ENCODE measurements around the gene MTAP.
"Not testable (repeated sequence)": the region's sequence is repeated elsewhere in the genome, so short reads cannot be mapped to it uniquely, and the experiment has no call there.

The MTAP gene

DNA sequence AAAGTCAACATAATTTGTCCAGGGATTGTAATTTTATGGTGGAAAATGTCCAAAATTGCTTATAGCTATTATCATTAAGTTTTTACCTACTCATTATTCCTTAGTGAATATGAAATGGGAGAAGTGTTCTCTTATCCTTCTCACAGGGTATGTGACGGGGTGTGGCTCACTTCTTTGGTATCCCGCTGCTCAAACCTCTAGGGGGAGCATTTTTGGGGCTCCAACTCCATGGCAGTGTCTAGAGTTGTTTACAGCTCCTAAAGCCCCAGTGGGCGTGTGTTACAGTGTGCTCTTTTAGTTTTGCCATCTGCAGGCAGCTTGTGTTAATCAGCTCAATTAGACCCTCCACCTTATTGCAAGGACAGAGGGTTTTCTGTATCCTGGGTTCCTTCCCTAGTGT, 102.3 kb downstream of the MTAP start:
- no peak for DNase-seq
- no peaks in the 10 kb centered on the region for H3K27me3 Mint-ChIP-seq
- no peak overlapping the region for H3K27ac Mint-ChIP-seq
- no peak overlapping the region for H3K4me3 Mint-ChIP-seq
- peaks cover 49 to 51% of the 10 kb centered on the region in 2 donors for H3K9me3 Mint-ChIP-seq
- H3K4me1 Mint-ChIP-seq, result no peaks in the 10 kb centered on the region
- ATAC-seq, result no peak

DNA sequence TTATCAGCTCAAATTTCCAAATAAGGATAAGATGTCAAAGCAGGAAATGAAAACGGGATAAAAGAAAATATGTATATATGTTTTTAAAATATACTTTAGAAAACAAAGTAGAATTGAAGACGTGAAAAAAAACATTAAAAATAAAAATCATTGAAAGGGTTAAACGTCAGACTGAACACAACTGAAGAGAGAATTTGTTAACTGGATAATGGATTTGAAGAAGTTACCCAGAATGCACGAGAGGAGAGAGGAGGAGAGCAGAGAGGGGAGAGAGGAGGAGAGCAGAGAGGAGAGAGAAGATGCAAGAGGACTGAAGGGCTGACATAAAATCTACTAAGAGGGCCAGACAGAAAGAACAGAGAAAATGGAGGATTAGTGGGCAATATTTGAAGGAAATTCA, 103.8 kb downstream of the MTAP start:
- no peaks in the 10 kb centered on the region for H3K27me3 Mint-ChIP-seq
- no peak overlapping the region for H3K27ac Mint-ChIP-seq
- H3K4me1 Mint-ChIP-seq, result no peaks in the 10 kb centered on the region
- ATAC-seq (no peak), DNase-seq (no peak)
- no peak overlapping the region for H3K4me3 Mint-ChIP-seq
- H3K9me3 Mint-ChIP-seq, result peaks cover 43 to 56% of the 10 kb centered on the region in 2 donors

DNA sequence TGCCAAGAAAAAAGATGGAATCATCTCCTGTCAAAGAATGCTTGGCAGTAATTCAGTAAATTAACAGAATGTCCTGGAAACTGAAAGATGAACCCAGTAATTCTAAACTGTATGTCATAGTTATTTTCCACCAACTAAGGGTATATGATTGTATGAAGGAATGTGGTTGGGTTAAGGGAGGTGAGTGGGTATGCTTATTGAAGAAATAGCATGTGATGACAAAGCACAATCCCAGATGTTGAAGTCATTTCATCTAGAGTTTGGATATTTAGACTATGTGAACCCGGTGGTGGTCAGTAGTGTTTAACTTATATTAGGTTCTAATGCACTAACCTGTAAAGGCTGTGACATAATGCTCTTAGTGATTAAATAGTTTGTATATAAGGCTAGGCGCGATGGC, 104.4 kb downstream of the MTAP start:
- DNase-seq, result no peak
- Mint-ChIP-seq H3K4me1 (no peaks in the 10 kb centered on the region), H3K9me3 (peaks cover 49 to 62% of the 10 kb centered on the region in 2 donors), H3K27ac (no peak overlapping the region), H3K27me3 (no peaks in the 10 kb centered on the region), H3K4me3 (no peak overlapping the region)
- no peak for ATAC-seq

DNA sequence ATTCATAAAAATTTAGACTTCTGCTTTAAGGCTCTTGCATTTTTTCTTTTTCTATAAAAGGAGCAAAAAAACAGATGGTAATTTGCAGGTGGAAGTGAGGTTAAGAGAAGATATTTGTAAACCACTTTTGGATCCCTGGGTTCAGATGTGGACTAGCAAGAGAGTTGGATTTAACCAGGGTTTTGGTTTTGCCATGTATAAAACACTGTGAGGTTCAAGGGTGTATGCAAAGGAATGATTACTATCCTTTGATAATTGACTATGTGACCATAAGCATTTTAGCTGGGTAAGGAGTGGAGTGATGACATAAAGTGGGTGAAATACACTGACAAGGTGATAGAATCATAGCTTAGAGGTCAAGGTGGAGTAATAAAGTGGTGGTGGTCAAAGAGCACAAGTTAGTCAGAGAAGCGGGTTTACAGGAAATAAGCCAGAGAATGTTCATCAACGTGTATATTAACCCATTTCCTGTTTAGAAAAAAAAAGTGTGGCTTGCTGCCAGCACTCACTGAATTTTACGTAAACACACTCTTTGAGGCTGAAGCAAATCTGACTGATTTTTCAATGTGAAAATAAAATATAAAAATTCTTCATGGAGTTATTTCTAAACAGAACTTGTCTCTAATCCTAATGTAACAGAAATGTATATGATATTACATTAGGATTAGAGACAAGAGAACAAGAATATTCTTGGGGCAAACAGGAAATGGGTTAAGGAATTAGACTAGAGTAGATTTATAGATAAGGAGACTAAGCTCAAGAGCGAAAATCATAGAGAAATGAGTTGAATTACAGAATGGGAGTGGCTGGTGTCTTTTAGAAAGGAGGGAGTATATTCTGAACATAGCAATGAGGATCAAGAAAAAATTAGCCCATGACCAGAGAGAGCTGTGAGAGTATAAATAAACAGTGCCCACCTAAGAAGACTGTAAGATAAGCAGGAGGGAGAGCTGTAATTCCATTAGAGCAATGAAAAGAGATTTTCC, 117.2 kb downstream of the MTAP start:
- DNase-seq, result peak; percentile 17 to 37
- peak overlapping the region in 1 of 2 donors; percentile 3 for H3K4me3 Mint-ChIP-seq
- H3K4me1 Mint-ChIP-seq, result peaks cover 18% of the 10 kb centered on the region
- H3K27me3 Mint-ChIP-seq, result no peaks in the 10 kb centered on the region
- H3K9me3 Mint-ChIP-seq, result peaks cover 26 to 51% of the 10 kb centered on the region in 2 donors
- H3K27ac Mint-ChIP-seq, result peak overlapping the region; percentile 5 to 90
- ATAC-seq, result peak; percentile 97

DNA sequence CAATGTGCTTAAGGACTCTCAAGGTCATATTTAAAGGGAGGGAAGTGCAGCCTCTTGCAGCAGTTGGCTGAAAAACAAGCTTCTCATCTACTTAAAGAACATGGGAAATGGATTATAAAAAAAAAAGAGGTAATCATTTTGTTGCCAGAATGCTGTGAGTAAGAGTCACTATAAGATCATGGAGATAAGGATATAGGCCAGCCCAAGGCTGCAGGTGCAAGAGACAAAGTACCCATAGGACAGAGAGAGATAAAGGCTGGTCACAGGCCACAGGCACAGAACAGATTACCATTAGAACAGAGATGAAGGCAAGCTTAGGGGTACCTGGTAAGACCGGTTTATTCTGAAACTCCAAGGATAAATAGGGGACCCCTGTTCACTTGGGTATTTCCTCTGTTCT, 121.3 kb downstream of the MTAP start:
- peaks cover 16% of the 10 kb centered on the region for H3K4me1 Mint-ChIP-seq
- H3K9me3 Mint-ChIP-seq, result peaks cover 2 to 18% of the 10 kb centered on the region in 2 donors
- H3K27ac Mint-ChIP-seq, result no peak overlapping the region
- no peaks in the 10 kb centered on the region for H3K27me3 Mint-ChIP-seq
- no peak overlapping the region for H3K4me3 Mint-ChIP-seq
- no peak for DNase-seq
- ATAC-seq, result no peak

DNA sequence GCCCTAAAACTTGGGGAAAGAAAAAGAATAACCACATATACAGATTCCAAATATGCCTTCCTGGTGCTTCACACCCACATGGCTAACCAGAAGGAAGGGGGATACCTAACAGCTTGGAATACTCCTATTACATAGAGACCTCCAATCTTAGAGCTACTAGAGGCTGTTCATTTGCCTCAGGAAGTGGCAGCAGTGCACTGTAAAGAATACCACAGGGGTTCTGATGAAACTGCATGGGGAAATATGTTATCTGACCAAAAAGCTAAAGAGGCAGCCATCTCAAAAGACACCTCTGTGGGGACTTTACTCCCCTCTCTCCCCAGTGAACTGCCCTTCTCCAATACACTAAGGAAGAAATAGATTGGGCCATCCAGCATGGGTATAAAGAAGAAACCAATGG, 125.3 kb downstream of the MTAP start:
- Mint-ChIP-seq H3K27ac (no peak overlapping the region), H3K27me3 (no peaks in the 10 kb centered on the region)
- ATAC-seq, result no peak

DNA sequence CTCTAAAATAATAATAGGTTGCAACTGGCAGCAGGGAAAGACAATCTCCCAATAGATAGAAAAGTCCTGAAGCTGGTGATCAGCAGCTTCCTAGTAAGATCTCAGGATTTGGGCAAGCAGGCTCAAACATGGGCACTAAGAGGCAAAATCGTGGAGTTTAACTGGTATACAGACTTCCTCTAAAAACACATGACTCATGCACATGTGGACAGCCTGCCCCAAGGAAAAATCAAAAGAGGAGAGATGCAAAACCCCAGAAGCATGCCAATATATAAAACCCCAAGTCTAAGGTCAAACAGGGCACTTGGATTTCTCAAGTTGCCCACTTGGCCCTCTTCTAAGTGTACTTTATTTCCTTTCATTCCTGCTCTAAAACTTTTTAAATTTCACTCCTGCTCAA, 129.0 kb downstream of the MTAP start:
- Mint-ChIP-seq H3K4me3 (no peak overlapping the region), H3K9me3 (no peaks in the 10 kb centered on the region), H3K27me3 (no peaks in the 10 kb centered on the region), H3K4me1 (no peaks in the 10 kb centered on the region), H3K27ac (no peak overlapping the region)
- no peak for ATAC-seq
- no peak for DNase-seq

More for the DNA sequence above, 125.3 kb downstream of the MTAP start:
- peaks cover 0 to 5% of the 10 kb centered on the region in 2 donors for H3K9me3 Mint-ChIP-seq
- H3K4me3 Mint-ChIP-seq, result no peak overlapping the region
- H3K4me1 Mint-ChIP-seq, result no peaks in the 10 kb centered on the region
- DNase-seq, result no peak

DNA sequence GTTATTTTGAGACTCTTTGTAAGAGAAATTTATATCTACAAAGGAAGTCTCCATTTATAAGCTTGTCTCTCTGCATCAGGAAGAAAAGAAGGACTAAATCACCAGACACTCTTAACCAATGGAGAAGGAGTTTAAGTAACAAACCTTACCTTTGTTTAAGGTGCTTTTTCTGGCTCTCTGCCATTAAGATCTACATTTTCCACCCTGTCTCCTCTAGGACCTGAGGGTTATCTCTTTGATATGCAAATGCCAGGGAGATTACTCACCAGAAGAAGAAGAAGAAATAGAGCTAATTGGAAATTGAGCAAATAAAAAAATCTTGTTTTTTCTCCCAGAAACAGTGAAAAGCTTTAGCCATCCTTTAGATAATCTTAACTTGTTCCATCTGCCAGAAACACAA, 130.8 kb downstream of the MTAP start:
- no peaks in the 10 kb centered on the region for H3K9me3 Mint-ChIP-seq
- no peak overlapping the region for H3K4me3 Mint-ChIP-seq
- H3K27ac Mint-ChIP-seq, result no peak overlapping the region
- H3K27me3 Mint-ChIP-seq, result no peaks in the 10 kb centered on the region
- ATAC-seq, result no peak
- no peaks in the 10 kb centered on the region for H3K4me1 Mint-ChIP-seq
- no peak for DNase-seq

DNA sequence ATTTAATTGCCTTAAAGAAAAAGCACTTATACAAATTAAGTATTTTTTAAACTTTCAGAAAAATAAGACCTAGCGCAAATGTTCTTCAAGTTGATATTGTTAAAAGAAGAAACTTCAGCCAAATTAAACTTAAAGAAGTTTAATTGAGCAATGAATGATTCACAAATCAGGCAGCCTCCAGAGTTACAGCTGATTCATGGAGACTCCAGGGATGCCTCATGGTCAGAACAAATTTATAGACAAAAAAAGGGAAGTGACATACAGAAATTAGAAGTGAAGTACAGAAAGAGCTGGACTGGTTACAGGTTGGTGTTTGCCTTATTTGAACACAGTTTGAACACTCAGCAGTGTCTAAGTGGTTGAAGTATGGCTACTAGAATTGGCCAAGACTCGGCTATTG, 131.4 kb downstream of the MTAP start:
- Mint-ChIP-seq H3K9me3 (no peaks in the 10 kb centered on the region), H3K27me3 (no peaks in the 10 kb centered on the region), H3K4me1 (no peaks in the 10 kb centered on the region), H3K4me3 (no peak overlapping the region), H3K27ac (peak overlapping the region in 1 of 2 donors; percentile 20)
- DNase-seq, result no peak
- ATAC-seq, result no peak

DNA sequence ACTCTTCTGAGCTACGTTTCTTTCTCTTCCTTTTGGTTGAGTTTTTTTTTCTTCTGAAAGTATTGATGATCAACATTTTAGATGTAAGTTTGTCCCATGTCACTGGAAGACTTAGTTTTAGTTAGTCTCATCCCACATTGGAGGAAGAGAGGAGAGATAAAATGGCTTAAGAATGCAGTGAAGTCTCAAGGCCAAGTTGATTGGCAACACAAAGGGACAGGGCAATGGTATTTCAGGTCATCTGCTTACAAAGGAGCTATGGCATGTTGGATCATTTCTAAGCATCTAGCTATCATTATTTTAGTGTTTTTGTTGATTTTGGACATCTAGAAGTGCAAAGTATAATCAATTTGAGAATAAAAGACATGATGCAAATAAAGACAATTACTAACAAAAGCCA, 133.2 kb downstream of the MTAP start:
- ATAC-seq, result no peak
- H3K4me1 Mint-ChIP-seq, result no peaks in the 10 kb centered on the region
- H3K9me3 Mint-ChIP-seq, result no peaks in the 10 kb centered on the region
- no peaks in the 10 kb centered on the region for H3K27me3 Mint-ChIP-seq
- H3K4me3 Mint-ChIP-seq, result no peak overlapping the region
- H3K27ac Mint-ChIP-seq, result no peak overlapping the region
- no peak for DNase-seq

DNA sequence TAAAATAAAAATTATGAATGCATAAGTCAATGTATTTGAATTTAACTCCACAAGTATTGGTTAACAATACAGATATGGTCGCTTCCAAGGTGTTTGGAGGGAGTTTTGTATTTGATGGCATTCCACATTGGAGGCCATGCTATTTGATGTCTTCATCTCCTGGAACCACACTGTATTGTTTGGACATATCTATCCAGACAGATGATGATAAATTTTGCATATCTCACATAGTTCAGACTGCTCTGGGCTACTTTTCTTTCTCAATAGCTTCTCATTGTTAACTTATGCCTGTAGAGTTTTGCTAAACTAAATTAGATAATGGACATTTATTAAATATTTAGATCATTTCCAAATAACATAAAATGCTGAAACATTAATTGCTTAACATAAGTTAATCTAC, 133.7 kb downstream of the MTAP start:
- H3K4me1 Mint-ChIP-seq, result no peaks in the 10 kb centered on the region
- H3K27ac Mint-ChIP-seq, result no peak overlapping the region
- ATAC-seq (no peak), DNase-seq (no peak)
- H3K9me3 Mint-ChIP-seq, result no peaks in the 10 kb centered on the region
- no peaks in the 10 kb centered on the region for H3K27me3 Mint-ChIP-seq
- H3K4me3 Mint-ChIP-seq, result no peak overlapping the region

DNA sequence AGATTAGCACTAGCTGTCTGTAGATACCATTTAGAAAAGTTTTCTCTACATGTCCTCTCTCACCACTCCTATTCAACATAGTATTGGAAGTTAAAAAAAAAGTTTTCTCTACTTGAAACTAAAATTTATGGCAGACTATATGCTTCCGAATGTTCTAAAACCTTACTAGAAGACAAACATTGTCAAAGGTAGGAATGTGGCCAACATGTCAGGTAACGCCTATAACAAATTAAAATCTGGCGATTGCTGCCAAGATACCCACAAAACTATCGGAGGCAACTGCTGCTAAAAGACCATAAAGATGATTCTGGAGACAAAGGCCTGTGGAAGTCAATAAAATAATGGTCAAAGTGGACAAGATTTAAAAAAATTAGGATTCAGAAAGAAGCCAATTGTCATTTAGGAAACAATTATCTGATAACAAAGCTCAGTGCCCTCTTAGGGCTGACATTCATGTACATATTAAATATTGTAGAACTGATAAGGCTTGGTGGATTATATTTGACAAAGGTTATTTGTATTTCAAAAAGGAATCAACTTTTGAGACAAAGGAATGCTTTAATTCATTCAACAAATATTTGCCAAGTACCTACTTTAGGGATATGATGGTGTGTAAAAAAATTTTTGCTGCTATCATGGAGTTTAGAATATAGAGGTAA, 139.0 kb downstream of the MTAP start:
- Mint-ChIP-seq H3K4me1 (no peaks in the 10 kb centered on the region), H3K4me3 (no peak overlapping the region), H3K27me3 (peaks cover 37% of the 10 kb centered on the region), H3K9me3 (no peaks in the 10 kb centered on the region), H3K27ac (no peak overlapping the region)
- ATAC-seq, result no peak
- DNase-seq, result no peak

DNA sequence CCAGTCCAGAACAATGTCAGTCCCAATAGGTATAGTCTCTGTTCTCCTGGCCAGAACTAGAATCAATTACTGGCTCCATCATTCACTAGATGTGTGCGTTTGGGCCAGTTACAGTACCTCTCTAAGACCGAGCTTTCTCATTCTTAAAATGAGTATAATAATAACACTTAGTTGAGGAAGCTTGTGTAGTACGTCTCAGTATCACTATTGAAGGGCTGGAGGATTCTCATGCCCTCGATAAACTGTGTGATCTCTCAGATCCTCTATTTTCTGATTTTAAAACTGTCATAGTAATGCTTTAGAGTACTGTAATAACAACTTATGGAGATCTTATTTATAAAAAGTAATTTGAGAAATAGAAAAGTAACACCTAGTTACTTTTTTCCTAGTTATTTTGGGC, 141.0 kb downstream of the MTAP start:
- DNase-seq (no peak), ATAC-seq (no peak)
- Mint-ChIP-seq H3K9me3 (peaks cover 5 to 6% of the 10 kb centered on the region in 2 donors), H3K27ac (no peak overlapping the region), H3K4me1 (no peaks in the 10 kb centered on the region), H3K4me3 (no peak overlapping the region), H3K27me3 (peaks cover 37% of the 10 kb centered on the region)

DNA sequence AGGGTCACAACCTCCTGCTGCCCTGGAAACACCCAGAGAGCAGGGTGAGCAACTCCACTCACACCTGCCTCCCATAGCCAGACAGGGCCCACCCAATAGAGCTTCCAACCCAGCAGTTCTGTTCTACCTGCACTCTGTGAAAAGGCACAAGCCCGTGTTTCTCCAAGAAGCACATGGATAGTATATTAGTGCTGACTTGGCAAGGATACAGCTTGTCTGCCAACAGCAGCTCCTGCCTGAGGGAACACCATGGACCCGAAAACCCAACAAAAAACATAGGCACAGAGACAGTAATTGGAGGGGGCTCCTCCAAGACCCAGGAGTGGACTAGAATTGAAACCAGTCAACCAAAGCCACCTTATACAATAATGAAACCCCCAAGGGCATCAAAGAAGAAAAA, 143.2 kb downstream of the MTAP start:
- Mint-ChIP-seq H3K4me3 (no peak overlapping the region), H3K27me3 (peaks cover 37% of the 10 kb centered on the region), H3K27ac (no peak overlapping the region), H3K9me3 (peaks cover 8 to 11% of the 10 kb centered on the region in 2 donors), H3K4me1 (no peaks in the 10 kb centered on the region)
- ATAC-seq (no peak), DNase-seq (no peak)

DNA sequence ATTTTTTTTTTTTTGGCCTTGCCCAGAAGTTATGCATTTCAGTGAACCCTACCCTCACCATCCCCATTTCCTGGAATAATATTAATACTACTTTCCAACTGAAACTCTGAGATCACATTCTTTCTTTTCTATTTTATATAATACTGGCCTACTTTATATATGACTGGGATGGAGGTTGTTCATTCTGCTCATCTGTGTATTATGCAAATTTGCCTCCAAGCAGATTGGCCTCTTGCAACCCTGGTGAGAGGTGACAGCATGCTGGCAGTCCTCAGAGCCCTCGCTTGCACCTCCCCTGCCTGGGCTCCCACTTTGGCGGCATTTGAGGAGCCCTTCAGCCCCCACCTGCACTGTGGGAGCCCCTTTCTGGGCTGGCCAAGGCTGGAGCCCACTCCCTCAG, 156.4 kb downstream of the MTAP start:
- Mint-ChIP-seq H3K4me3 (no peak overlapping the region), H3K9me3 (peaks cover 0 to 11% of the 10 kb centered on the region in 2 donors), H3K27ac (no peak overlapping the region), H3K27me3 (peaks cover 43% of the 10 kb centered on the region), H3K4me1 (no peaks in the 10 kb centered on the region)
- DNase-seq (no peak), ATAC-seq (peak; percentile 67)

DNA sequence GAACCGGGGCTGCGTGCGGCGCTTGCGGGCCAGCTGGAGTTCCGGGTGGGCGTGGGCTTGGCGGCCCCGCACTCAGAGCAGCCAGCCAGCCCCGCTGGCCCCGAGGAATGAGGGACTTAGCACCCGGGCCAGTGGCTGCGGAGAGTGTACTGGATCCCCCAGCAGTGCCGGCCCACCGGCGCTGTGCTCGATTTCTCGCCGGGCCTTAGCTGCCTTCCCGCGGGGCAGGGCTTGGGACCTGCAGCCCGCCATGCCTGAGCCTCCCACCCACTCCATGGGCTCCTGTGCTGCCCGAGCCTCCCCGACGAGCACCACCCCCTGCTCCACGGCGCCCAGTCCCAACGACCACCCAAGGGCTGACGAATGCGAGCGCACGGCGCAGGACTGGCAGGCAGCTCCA, 156.8 kb downstream of the MTAP start:
- not testable (repeated sequence) for DNase-seq, H3K4me3 Mint-ChIP-seq, H3K4me1 Mint-ChIP-seq, ATAC-seq, H3K27ac Mint-ChIP-seq
- peaks cover 0 to 12% of the 10 kb centered on the region in 2 donors for H3K9me3 Mint-ChIP-seq
- H3K27me3 Mint-ChIP-seq, result peaks cover 43% of the 10 kb centered on the region

All from stimulated activated naive CD8-positive, alpha-beta T cell treated with anti-CD3 and anti-CD28 coated beads, Interleukin-15, amount 100 ng/mL, for 72 hours (primary cell).